ENCODE results near the gene EFCAB6. TPM values are rescaled to one million over a fixed set of nuclear protein-coding genes. Genes with fewer than 3 reads are reported as not detected.

The EFCAB6 gene
- polyA plus RNA-seq, 4 donors, result 5.1 to 6.0 (median 5.7) TPM

DNA sequence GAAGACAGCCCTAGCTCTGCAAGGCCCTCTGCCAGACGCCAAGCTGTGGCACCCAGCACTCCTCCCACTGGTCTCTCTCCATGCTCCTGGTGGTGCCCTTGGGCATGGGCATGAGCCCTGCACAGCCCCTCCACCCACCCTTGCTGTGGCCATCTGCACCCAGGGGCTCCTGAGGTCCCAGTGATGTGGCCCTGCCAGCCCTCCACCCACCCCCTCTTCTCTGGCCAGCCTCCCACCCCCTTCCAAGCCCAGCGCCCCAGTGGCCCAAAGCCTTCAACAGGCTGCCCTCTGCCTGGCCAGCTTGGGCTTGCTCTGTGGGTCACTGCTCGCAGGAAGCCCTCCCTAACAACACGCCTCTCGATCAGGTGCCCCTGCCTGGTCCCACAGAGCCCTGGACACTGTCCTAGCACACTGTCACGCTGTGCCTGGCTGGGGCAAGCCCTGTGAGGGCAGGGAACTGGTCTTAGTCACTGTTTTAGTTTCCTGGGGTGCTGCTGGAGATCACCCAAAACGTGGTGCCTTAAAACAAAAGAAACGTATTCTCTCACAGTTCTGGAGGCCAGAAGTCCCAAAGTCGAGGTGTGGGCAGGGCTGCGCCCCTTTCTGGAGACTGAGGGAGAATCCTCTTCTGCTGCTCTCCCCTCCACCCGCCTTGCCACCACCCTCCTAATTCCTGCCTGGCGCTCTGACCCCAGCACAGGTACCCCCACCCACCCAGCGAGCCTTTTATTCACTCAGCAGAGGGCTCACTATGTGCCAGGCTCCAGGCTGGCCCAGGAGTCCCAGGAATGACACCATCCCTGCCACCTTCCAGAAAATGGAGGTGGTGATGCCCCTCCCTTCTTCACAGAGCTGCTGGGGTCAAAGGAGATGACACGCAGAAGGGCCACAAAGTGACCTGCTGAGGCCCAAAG is 35.5 kb upstream of the EFCAB6 start:
- no peak for DNase-seq (ENCODE audit: low read depth in 4 of 4, low spot score in 2 of 4)

GRCh38 chr22:43846966-43847365 is 34.9 kb upstream of the EFCAB6 start:
- no peak for DNase-seq (ENCODE audit: low read depth in 4 of 4, low spot score in 2 of 4)

- DNase-seq (ENCODE audit: low read depth in 4 of 4, low spot score in 2 of 4), result no peak
Measured at GRCh38 chr22:43845981-43846380, 33.9 kb upstream of the EFCAB6 start.

- no peak for DNase-seq (ENCODE audit: low read depth in 4 of 4, low spot score in 2 of 4)
Measured at GRCh38 chr22:43844560-43845545, 32.7 kb upstream of the EFCAB6 start.

GRCh38 chr22:43843783-43844530 is 31.9 kb upstream of the EFCAB6 start:
- DNase-seq (ENCODE audit: low read depth in 4 of 4, low spot score in 2 of 4), result no peak

DNA sequence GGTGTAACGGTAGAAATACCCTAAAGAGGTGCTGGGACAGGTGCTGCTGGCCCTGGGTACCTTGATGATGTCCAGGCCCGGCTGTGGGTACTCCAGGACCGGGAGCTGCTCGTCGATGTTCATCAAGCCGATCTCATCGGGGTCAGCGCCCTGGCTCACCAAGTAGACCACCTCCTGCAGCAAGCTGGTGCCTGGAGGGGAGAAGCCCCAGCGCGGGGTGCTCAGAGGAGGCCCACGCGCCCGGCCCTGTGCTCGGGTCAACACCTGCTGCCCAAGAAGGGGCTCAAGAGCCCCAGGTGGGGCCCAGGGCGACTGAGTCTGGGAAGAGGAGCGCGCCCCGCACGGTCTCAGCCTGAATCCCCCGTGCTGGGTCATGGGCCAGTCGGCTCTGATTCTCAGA is 29.6 kb upstream of the EFCAB6 start:
- DNase-seq (ENCODE audit: low read depth in 4 of 4, low spot score in 2 of 4), result no peak

- no peak for DNase-seq (ENCODE audit: low read depth in 4 of 4, low spot score in 2 of 4)
Measured at GRCh38 chr22:43840851-43841250, 28.7 kb upstream of the EFCAB6 start.

- no peak for DNase-seq (ENCODE audit: low read depth in 4 of 4, low spot score in 2 of 4)
Measured at GRCh38 chr22:43840431-43840830, 28.3 kb upstream of the EFCAB6 start.

DNA sequence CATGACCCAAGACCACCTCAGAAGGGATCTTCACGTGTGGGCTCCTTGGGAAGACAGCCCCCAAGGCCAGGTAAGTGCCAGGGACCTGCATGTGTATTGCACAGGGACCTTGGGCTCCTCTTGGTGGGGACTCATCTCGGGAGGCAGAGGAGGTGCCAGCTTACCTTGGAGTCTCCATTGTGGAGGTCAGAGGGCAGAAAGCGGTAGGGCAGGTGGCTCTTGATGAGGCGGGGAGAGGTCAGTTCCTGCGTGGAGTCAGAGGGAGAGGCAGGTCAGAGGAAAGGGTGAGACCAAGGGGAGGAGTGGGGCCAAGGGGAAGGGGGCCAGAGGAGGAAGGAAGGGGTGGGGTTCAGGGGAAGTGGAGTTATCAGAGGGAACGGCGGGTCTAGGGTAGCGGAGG is 27.7 kb upstream of the EFCAB6 start:
- no peak for DNase-seq (ENCODE audit: low read depth in 4 of 4, low spot score in 2 of 4)

GRCh38 chr22:43838571-43839307 is 26.6 kb upstream of the EFCAB6 start:
- no peak for DNase-seq (ENCODE audit: low read depth in 4 of 4, low spot score in 2 of 4)

DNA sequence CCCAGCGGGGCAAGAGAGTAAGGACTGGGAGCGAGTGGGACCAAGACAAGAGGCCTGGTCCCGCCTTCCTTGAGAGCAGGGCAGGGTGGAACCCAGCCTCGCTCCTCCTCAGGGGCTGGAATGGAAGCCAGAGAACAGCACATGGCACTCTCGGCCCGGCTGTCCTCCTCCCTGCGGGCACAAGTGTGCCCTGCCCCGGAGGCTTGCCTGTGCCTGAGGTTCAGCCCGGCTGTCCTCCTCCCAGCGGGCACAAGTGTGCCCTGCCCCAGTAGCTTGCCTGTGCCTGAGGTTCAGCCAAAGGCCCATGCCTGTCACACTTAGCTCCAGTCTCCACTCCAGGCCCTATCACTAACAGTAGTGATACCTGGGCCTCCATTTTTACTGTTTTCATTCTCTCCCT is 26.1 kb upstream of the EFCAB6 start:
- no peak for DNase-seq (ENCODE audit: low read depth in 4 of 4, low spot score in 2 of 4)

- DNase-seq (ENCODE audit: low read depth in 4 of 4, low spot score in 2 of 4), result no peak
Measured at GRCh38 chr22:43837666-43838065, 25.6 kb upstream of the EFCAB6 start.

- no peak for DNase-seq (ENCODE audit: low read depth in 4 of 4, low spot score in 2 of 4)
Measured at GRCh38 chr22:43835736-43836135, 23.6 kb upstream of the EFCAB6 start.

DNA sequence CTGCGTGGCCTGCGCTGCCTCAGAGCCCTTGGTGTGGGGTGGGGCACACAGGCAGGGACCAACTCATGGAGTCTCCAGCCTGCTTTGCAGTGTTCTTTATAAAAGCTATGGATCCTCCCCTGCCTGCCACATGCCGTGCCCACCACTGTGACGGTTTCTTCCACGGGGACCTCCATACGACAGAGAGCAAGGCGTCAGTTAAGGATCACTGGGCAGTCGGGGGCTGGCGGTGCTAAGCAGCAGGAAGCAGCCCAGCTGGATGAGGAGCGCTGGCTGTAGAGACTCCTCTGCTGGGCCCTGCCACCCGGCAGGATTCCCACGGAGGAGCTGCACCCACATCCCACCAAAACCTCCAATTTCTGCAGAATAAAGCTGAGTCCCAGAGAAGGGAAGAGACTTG is 23.1 kb upstream of the EFCAB6 start:
- DNase-seq (ENCODE audit: low read depth in 4 of 4, low spot score in 2 of 4), result peak in 1 of 4 donors; percentile 24

DNA sequence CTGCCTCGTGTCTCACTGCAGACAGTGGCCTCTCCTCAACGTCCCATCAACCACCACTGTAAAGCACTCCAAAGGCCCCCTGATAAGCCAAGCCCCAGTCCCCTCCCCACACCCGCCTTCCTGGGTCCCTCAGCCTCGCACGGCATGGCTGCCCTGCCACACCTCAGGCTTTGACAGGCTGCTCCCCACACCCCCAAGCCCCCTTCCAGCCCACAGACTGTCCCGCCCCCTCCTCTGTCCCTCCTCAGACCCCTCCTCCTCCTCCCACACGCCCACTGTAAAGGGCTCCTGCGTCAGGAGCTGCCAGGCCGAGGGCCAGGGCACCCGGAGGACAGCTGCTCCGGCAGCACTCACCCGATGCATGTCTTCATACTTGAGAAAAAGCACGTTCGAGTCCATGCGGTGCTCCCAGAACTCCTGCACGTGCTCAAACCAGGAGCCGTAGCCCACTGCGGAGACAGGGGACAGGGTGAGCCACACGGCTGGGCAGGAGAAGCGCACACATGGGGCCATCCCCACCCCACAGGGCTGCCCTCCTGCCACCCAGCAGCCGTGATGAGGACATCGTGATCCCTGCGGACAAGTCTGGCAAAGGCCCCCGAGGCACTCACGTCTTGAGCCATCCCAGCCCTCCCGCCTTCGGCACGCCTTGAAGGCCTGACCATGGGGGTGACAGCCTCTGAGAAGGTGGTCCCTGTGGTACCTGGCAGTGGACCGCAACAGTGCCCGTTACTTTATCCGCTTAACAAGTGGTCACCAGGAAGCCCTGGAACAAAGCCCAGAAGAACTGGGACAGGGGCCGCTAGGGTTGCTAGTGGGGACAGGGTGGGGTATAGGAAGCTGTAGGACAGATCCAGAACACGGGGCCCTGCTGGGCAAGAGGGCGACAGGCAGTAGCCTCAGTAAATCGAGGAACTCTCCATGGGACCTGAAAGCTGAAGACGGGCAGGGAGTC is 21.5 kb upstream of the EFCAB6 start:
- no peak for DNase-seq (ENCODE audit: low read depth in 4 of 4, low spot score in 2 of 4)

GRCh38 chr22:43832393-43833265 is 20.5 kb upstream of the EFCAB6 start:
- no peak for DNase-seq (ENCODE audit: low read depth in 4 of 4, low spot score in 2 of 4)

GRCh38 chr22:43831561-43832392 is 19.7 kb upstream of the EFCAB6 start:
- no peak for DNase-seq (ENCODE audit: low read depth in 4 of 4, low spot score in 2 of 4)
